Stimulated activated CD8-positive, alpha-beta memory T cell treated with anti-CD3 and anti-CD28 coated beads, Interleukin-4, amount 100 ng/mL, for 24 hours (primary cell): ENCODE measurements around the gene CREBL2.
"Not testable (repeated sequence)": the region's sequence is repeated elsewhere in the genome, so short reads cannot be mapped to it uniquely, and the experiment has no call there.

Experiments
- DNase-seq: peaks from one replicate; pipeline ENCODE4 v3.0.0-alpha.2; 2020; ENCODE audit warnings: low read depth

CREBL2 gene

GRCh38 chr12:12598864-12599263, 12.8 kb upstream of the CREBL2 start:
- DNase-seq, result no peak

GRCh38 chr12:12599750-12600643, 11.7 kb upstream of the CREBL2 start:
- DNase-seq, result no peak

- no peak for DNase-seq
Observed at GRCh38 chr12:12600659-12601058, 11.0 kb upstream of the CREBL2 start.

- no peak for DNase-seq
Observed at GRCh38 chr12:12604740-12605139, 6.9 kb upstream of the CREBL2 start.

GRCh38 chr12:12606781-12607589, 4.7 kb upstream of the CREBL2 start:
- no peak for DNase-seq

- no peak for DNase-seq
Observed at GRCh38 chr12:12608557-12608957, 3.1 kb upstream of the CREBL2 start.

GRCh38 chr12:12609692-12610091, 2.0 kb upstream of the CREBL2 start:
- no peak for DNase-seq

GRCh38 chr12:12610711-12611110, 965 bp upstream of the CREBL2 start:
- no peak for DNase-seq

- DNase-seq, result no peak
Observed at GRCh38 chr12:12612358-12612757, 682 bp downstream of the CREBL2 start.

GRCh38 chr12:12613344-12613743, 1.7 kb downstream of the CREBL2 start:
- no peak for DNase-seq

GRCh38 chr12:12614342-12614741, 2.7 kb downstream of the CREBL2 start:
- no peak for DNase-seq

- no peak for DNase-seq
Observed at GRCh38 chr12:12616512-12617310, 5.0 kb downstream of the CREBL2 start.

- not testable (repeated sequence) for DNase-seq
Observed at GRCh38 chr12:12618064-12618463, 6.4 kb downstream of the CREBL2 start.

- DNase-seq, result no peak
Observed at GRCh38 chr12:12620730-12621315, 9.1 kb downstream of the CREBL2 start.

GRCh38 chr12:12622418-12622817, 10.7 kb downstream of the CREBL2 start:
- no peak for DNase-seq

GRCh38 chr12:12624498-12624992, 12.9 kb downstream of the CREBL2 start:
- no peak for DNase-seq

- no peak for DNase-seq
Observed at GRCh38 chr12:12626471-12626870, 14.8 kb downstream of the CREBL2 start.

- DNase-seq, result no peak
Observed at GRCh38 chr12:12627308-12627827, 15.7 kb downstream of the CREBL2 start.

- no peak for DNase-seq
Observed at GRCh38 chr12:12628013-12628412, 16.3 kb downstream of the CREBL2 start.

- no peak for DNase-seq
Observed at GRCh38 chr12:12630850-12631249, 19.2 kb downstream of the CREBL2 start.

GRCh38 chr12:12635651-12636050, 24.0 kb downstream of the CREBL2 start:
- DNase-seq, result no peak
